GM12872 (cell line): Measurements from ENCODE around the gene TADA1.

Experiments used
- TF ChIP-seq, protein P1 (sequence below): IDR thresholded peaks from 3 replicates; pipeline ENCODE4 v1.5.1; 2011; ENCODE audit warnings: low read depth, mild to moderate bottlenecking, low read length, moderate library complexity; ENCODE audit not compliant: insufficient read depth

The TADA1 gene

DNA sequence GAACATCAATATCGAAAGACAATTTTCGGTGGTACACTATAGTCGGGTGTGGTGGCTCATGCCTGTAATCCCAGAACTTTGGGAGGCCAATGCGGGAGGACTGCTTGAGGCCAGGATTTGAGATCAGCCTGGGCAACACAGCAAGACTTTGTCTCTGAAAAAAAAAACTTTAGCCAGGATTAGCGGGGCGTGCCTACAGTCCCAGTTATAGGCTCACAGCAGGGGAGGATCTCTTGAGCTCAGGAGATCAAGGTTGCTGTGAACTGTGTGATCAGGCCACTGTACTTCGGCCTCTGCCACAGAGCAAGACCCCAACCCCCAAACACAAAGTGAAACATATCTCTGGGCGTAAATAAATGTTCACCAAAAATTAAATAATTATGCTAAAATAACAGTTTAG, 1.6 kb downstream of the TADA1 start:
- TF ChIP-seq, protein P1, sequence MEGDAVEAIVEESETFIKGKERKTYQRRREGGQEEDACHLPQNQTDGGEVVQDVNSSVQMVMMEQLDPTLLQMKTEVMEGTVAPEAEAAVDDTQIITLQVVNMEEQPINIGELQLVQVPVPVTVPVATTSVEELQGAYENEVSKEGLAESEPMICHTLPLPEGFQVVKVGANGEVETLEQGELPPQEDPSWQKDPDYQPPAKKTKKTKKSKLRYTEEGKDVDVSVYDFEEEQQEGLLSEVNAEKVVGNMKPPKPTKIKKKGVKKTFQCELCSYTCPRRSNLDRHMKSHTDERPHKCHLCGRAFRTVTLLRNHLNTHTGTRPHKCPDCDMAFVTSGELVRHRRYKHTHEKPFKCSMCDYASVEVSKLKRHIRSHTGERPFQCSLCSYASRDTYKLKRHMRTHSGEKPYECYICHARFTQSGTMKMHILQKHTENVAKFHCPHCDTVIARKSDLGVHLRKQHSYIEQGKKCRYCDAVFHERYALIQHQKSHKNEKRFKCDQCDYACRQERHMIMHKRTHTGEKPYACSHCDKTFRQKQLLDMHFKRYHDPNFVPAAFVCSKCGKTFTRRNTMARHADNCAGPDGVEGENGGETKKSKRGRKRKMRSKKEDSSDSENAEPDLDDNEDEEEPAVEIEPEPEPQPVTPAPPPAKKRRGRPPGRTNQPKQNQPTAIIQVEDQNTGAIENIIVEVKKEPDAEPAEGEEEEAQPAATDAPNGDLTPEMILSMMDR, result no peak

DNA sequence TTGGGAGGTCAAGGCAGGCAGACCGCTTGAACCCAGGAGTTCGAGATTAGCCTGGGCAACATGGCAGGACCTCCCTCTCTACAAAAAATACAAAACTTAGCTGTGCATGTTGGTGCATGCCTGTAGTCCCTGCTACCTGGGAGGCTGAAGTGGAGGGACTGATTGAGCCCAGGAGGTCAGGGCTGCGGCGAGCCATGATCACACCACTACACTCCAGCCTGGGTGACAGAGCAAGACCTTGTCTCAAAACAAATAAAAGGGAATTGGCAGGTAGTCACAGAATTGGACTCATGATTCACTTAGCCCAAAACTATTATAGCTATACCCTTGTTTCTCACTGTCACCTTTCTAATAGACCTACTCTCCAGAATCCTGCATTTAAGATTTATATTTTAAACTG, 5.5 kb downstream of the TADA1 start:
- TF ChIP-seq, protein P1, result no peak

DNA sequence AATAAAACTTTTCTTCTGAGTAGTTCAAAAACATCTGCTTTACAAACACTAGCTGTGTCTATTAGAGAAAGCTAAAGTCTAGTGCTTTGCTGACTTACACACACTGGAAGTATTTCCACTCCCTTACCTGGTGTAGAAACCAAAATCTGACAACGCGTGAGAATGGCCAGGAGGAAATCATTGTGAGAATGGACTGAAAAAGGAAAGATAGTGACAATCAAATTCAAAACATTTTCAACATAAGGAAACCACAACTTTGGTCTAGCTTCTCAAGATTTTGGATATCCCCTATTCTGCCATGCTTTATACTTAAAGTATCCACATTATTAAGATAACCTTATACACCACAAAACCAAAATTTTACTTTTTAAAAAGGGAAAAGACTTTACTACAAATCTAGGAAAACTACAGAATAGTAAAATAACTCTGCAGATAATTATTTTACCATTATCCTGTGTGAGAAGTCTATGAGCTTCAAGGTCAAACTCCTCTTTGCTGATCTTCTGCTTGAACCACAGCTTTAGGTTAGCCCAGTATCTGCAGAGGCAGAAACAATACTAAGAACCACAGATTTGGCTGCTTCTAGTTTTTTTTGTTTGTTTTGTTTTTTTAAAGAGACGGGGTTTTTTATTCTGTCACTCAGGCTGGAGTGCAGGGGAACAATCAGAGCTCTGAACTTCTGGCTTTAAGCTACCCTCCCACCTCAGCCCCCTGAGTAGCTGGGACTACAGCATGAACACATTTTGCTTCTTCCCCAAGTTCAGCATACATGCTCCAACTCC, 6.6 kb downstream of the TADA1 start:
- TF ChIP-seq, protein P1, result no peak

DNA sequence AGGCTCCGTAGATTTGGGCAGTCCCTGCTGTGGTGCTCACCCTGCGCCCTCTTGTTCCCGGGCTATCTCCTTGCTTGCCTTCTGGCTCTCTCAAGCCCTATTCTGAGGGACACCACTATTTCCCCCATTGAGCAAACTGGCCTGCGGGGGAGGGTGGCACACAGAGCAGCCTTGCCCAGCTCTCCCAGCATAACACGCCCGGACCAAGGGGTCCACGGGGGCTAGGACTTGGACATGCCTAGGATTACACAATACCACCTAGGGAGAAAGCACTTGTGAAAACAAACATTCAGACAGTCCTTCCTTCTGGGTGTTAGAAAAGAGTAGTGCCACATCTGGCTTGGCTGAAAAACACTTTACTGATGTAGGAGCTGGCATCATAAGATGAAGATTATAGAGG, 7.4 kb downstream of the TADA1 start:
- TF ChIP-seq, protein P1, result no peak

DNA sequence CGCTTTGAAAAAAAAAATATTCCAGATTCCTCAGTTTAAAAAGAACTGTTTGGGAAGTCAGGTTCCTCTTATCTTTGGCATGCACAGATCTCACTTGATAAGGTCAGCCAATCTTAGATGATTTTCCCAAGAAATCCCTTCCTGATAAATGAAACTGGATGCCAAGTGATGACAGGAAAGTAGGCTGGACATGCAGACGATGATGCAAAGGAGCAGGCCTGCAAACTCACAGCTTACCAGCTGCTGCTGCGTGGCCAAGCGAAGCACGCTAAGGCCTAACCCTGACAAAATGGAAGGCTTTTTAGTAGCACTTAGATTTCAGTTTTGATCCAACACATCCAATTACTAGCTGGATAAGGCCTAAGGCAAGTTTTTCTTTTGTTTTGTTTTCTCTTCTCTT, 10.1 kb downstream of the TADA1 start:
- TF ChIP-seq, protein P1, result no peak

DNA sequence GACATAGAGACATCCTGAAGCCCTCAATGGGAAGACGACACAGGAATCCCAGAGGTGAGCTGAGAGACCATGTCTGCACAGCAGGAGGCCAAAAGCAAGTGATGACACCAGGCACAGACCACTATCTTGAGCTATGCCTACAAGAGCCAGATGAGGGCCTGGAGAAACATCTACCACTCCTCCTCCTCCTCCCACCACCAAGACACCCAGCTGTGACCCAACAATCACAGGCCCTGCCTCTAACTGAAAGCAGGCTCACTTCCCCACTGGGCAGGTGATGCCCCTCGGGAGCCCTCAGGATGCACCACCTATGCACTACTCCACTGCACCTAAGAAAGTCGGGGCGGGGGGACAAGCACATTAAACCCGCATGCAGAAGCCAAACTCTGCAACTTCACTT, 16.5 kb downstream of the TADA1 start:
- TF ChIP-seq, protein P1, result no peak

DNA sequence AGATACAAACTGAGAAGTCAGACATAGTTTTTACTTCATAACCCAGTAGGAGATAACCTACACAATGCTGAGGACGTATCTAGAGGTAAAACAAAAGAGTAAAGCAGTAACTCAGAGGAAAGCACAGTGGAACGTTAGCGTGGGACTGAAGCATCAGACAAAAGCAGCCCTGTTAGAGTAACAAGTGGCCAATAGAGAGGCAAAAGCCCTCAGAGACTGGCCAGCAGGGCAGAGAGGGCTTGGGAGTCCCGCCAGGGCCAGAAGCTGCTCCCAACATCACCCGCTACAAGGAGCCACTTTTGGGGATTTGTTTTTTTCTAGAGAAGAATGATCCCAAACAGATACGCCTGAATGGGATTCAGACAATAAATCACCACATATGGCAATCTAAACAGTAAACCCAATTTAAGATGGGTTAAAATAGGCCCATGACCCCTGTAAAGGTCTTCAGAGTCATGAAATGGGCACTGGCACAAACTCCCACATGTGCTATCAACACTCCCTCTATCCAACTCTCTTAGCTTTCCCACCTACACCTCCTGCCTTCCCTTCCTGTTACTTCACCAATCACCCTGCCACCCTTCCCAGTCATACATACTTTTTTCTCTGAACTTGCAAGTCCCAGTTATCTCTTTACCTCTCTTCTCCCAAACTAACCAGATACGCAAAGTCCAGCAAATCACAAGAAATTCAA, 17.2 kb downstream of the TADA1 start:
- TF ChIP-seq, protein P1, result no peak
